IMR-90 (cell line): ENCODE results near the gene ALK. TPM values are rescaled to one million over a fixed set of nuclear protein-coding genes. Genes with fewer than 3 reads are reported as not detected.

Experiments
- ATAC-seq: fragments of 200-7000 bp; cut with Tn5 transposase; 2 replicates; pipeline ENCODE4 v1.9.1; 2020; ENCODE audit warnings: low read depth, mild to moderate bottlenecking, moderate library complexity
- BruUV-seq: library from RNA; stranded (reverse); fragments of 400-500 nt; replicated peaks from 2 replicates; lab custom pipeline; 2021; lab: Mats Ljungman, UMichigan
- CTCF ChIA-PET: fragments of 300-600 bp; formaldehyde crosslinking; extraction: SDS; loops from one replicate; lab custom pipeline; 2021; ENCODE audit warnings: antibody characterized with exemption; lab: Yijun Ruan, JAX
- POLR2A ChIA-PET: fragments of 300-600 bp; sonication (Branson Sonifier 250); formaldehyde crosslinking; loops from one replicate; lab custom pipeline; 2022; ENCODE audit warnings: antibody characterized with exemption; ENCODE audit not compliant: unreplicated experiment; lab: Charles Lee
- DNase-seq: peaks from one replicate; pipeline ENCODE4 v3.0.0; 2013
- H2AFZ ChIP-seq: replicated peaks from 2 replicates; pipeline ENCODE3; 2013; ENCODE audit warnings: low read length, mild to moderate bottlenecking; ENCODE audit not compliant: poor library complexity
- H2AK5ac ChIP-seq: 2 replicates; pipeline ENCODE4 v1.6.1; 2013; ENCODE audit warnings: low read depth, low read length, inconsistent platforms
- H2AK9ac ChIP-seq: replicated peaks from 2 replicates; pipeline ENCODE3; 2013; ENCODE audit warnings: mild to moderate bottlenecking, low read depth, low read length, moderate library complexity; ENCODE audit not compliant: poor library complexity
- H2BK120ac ChIP-seq: 2 replicates; pipeline ENCODE4 v1.6.1; 2013; ENCODE audit warnings: low read depth, low read length, inconsistent platforms
- H2BK15ac ChIP-seq: 3 replicates; pipeline ENCODE4 v1.6.1; 2013; ENCODE audit warnings: low read depth, low read length, inconsistent platforms
- H2BK20ac ChIP-seq: 2 replicates; pipeline ENCODE4 v1.6.1; 2013; ENCODE audit warnings: low read depth, mild to moderate bottlenecking, inconsistent platforms, low read length, moderate library complexity
- H2BK5ac ChIP-seq: 2 replicates; pipeline ENCODE4 v1.6.1; 2013; ENCODE audit warnings: mild to moderate bottlenecking, low read depth, low read length, inconsistent platforms; ENCODE audit not compliant: poor library complexity, severe bottlenecking
- H3K14ac ChIP-seq: replicated peaks from 2 replicates; pipeline ENCODE4 v1.6.1; 2013; ENCODE audit warnings: low read depth, low read length, inconsistent platforms
- H3K18ac ChIP-seq: 2 replicates; pipeline ENCODE4 v1.6.1; 2013; ENCODE audit warnings: low read depth, low read length, control low read depth
- H3K23ac ChIP-seq: 2 replicates; pipeline ENCODE4 v1.6.1; 2013; ENCODE audit warnings: low read depth, low read length, inconsistent platforms
- H3K27ac ChIP-seq: 2 replicates; pipeline ENCODE4 v1.5.1; 2013; ENCODE audit warnings: mild to moderate bottlenecking, control low read depth, low read length; ENCODE audit not compliant: insufficient read depth
- H3K27me3 ChIP-seq: 2 replicates; pipeline ENCODE4 v1.6.1; 2013; ENCODE audit warnings: low read length; ENCODE audit not compliant: control insufficient read depth, insufficient read depth
- H3K36me3 ChIP-seq: 2 replicates; pipeline ENCODE4 v1.6.1; 2013; ENCODE audit warnings: low read length, mixed read lengths; ENCODE audit not compliant: control insufficient read depth, insufficient read depth
- H3K4ac ChIP-seq: 2 replicates; pipeline ENCODE4 v1.6.1; 2013; ENCODE audit warnings: low read depth, low read length, inconsistent platforms
- H3K4me1 ChIP-seq: 2 replicates; pipeline ENCODE4 v1.6.1; 2013; ENCODE audit warnings: low read length, mixed read lengths; ENCODE audit not compliant: control insufficient read depth, insufficient read depth
- H3K4me2 ChIP-seq: 2 replicates; pipeline ENCODE4 v1.6.1; 2013; ENCODE audit warnings: low read depth, mild to moderate bottlenecking, control low read depth, low read length, moderate library complexity
- H3K4me3 ChIP-seq: 2 replicates; pipeline ENCODE4 v1.5.1; 2013; ENCODE audit warnings: low read depth, mild to moderate bottlenecking, control low read depth, low read length, moderate library complexity; ENCODE audit not compliant: insufficient read depth
- H3K56ac ChIP-seq: 2 replicates; pipeline ENCODE4 v1.6.1; 2013; ENCODE audit warnings: low read length, inconsistent platforms; ENCODE audit not compliant: insufficient read depth; ENCODE audit errors: extremely low read depth
- H3K79me1 ChIP-seq, 2 experiments: 2 replicates each; pipeline ENCODE4 v1.6.1; 2013; ENCODE audit warnings: low read length in 2 of 2, inconsistent platforms in 1 of 2, low read depth in 1 of 2
- H3K9ac ChIP-seq: 2 replicates; pipeline ENCODE4 v1.6.1; 2013; ENCODE audit warnings: low read depth, low read length, control low read depth
- H3K9me1 ChIP-seq: 2 replicates; pipeline ENCODE4 v1.6.1; 2013; ENCODE audit warnings: low read length, inconsistent platforms; ENCODE audit not compliant: insufficient read depth
- H3K9me3 ChIP-seq: 2 replicates; pipeline ENCODE4 v1.6.1; 2013; ENCODE audit warnings: low read length; ENCODE audit not compliant: control insufficient read depth, insufficient read depth
- H4K20me1 ChIP-seq: 2 replicates; pipeline ENCODE4 v1.6.1; 2013; ENCODE audit warnings: low read length, inconsistent platforms; ENCODE audit not compliant: insufficient read depth
- H4K5ac ChIP-seq: 2 replicates; pipeline ENCODE4 v1.6.1; 2013; ENCODE audit warnings: mild to moderate bottlenecking, low read depth, low read length, control low read depth
- H4K8ac ChIP-seq, 2 experiments: 2 replicates each; pipeline ENCODE4 v1.6.1; 2013; ENCODE audit warnings: low read depth in 2 of 2, low read length in 2 of 2, control low read depth in 1 of 2, inconsistent platforms in 1 of 2
- H4K91ac ChIP-seq: 2 replicates; pipeline ENCODE4 v1.6.1; 2013; ENCODE audit warnings: low read depth, low read length, inconsistent platforms; ENCODE audit not compliant: insufficient read depth
- RFX5 ChIP-seq: IDR thresholded peaks from 2 replicates; pipeline ENCODE4 v1.8.0; 2012; ENCODE audit warnings: low read depth, mild to moderate bottlenecking, low read length, moderate library complexity
- WGBS, 2 experiments: methylation state at CpG; one replicate each; pipeline versions ENCODE4 v1.1.5 to v1.1.7; 2013; ENCODE audit warnings: missing lambda C conversion rate in 2 of 2; ENCODE audit not compliant: insufficient read length in 1 of 2; ENCODE audit errors: extremely low coverage in 2 of 2; 5-methylcytosine and 5-hydroxymethylcytosine counted together
- dilution Hi-C: fragments of 300-500 bp; cut with HindIII; formaldehyde crosslinking; loops from one replicate; pipeline ENCODE4 v1.14.3; 2018; ENCODE audit warnings: low sequenced_read_pairs; ENCODE audit not compliant: unreplicated experiment
- in situ Hi-C: fragments of 300-500 bp; cut with MboI; formaldehyde crosslinking; loops from 3 replicates; pipeline ENCODE4 v1.14.3; 2019; ENCODE audit warnings: low sequenced_read_pairs, inconsistent platforms, mixed read lengths
- intact Hi-C: fragments of 100-400 bp; cut with micrococcal nuclease; formaldehyde crosslinking; loops from 2 replicates; pipeline ENCODE4 v1.10.0; 2022
- polyA plus RNA-seq, 3 experiments: library from polyadenylated mRNA; depleted of rRNA; stranded (reverse); fragments of >200 nt; gene quantifications; 2 replicates each; pipeline ENCODE4 v1.2.3, GENCODE V29; 2012; ENCODE audit warnings: low replicate concordance in 1 of 3
- total RNA-seq: library from RNA; depleted of rRNA; stranded (reverse); fragments of >200 nt; gene quantifications from 2 replicates; pipeline ENCODE4 v1.2.3, GENCODE V29; 2012

Gene ALK
- total and polyA plus RNA-seq, 2 of the 4 experiments (the other 2 are of a cell fraction) = not detected

GRCh38 chr2:29460190-29460589 lies 461.2 kb downstream of the ALK start:
- Histone ChIP-seq H3K4me1 (peaks cover 6% of the 10 kb centered on the region), H2BK15ac (no peak overlapping the region), H4K91ac (no peak overlapping the region), H3K56ac (no peak overlapping the region), H3K4me2 (no peak overlapping the region), H2BK120ac (no peak overlapping the region), H4K5ac (no peak overlapping the region), H3K18ac (no peak overlapping the region), H2AK5ac (no peak overlapping the region), H3K9me1 (no peaks in the 10 kb centered on the region), H3K9ac (no peak overlapping the region), H3K36me3 (no peaks in the 10 kb centered on the region), H2BK20ac (no peak overlapping the region), H4K8ac (no peak overlapping the region), H4K20me1 (no peaks in the 10 kb centered on the region), H3K27ac (no peak overlapping the region), H3K9me3 (no peaks in the 10 kb centered on the region), H2AK9ac (no peak overlapping the region), H2BK5ac (peak overlapping the region; percentile 44), H3K79me1 (no peaks in the 10 kb centered on the region), H3K4ac (no peak overlapping the region), H3K4me3 (no peak overlapping the region), H3K14ac (no peak overlapping the region), H3K23ac (no peak overlapping the region), H3K27me3 (no peaks in the 10 kb centered on the region), H2AFZ (no peak overlapping the region)
- no peak for ATAC-seq
- in situ Hi-C loops = no loop called here
- intact Hi-C loops = loop anchor here (5.0 kb wide), 1 partner anchor 57 kb away; no protein-coding TSS in a partner anchor
- TF ChIP-seq RFX5 = no peak
- dilution Hi-C loops = no loop called here
- POLR2A ChIA-PET = no interaction called here
- DNase-seq = no peak
- CTCF ChIA-PET = interaction anchor here (0.7 kb wide), 1 partner anchor 151 kb away, joined by 3 read pairs; no protein-coding TSS in a partner anchor
- no CpG with 5 or more reads among the region's 3 CpGs for WGBS, 2 experiments
- no TSS peak for BruUV-seq
